GM23338 (cell line): ENCODE measurements around the gene OR5K2. TPM values are rescaled to one million over a fixed set of nuclear protein-coding genes. Genes with fewer than 3 reads are reported as not detected.

Experiments used
- ATAC-seq: fragments of 200-7000 bp; cut with Tn5 transposase; 3 replicates; pipeline ENCODE4 v1.9.1; 2020
- DNase-seq: peaks from one replicate; pipeline ENCODE4 v3.0.0-alpha.2; 2015; ENCODE audit warnings: low spot score
- H2AFZ ChIP-seq: fragments of 200-600 bp; sonication (generic); 2 replicates; pipeline ENCODE4 v1.8.0; 2016; ENCODE audit warnings: antibody characterized with exemption, mild to moderate bottlenecking, moderate library complexity
- H3F3A ChIP-seq: fragments of 200-600 bp; sonication (generic); replicated peaks from 2 replicates; pipeline ENCODE4 v1.8.0; 2017; ENCODE audit warnings: antibody characterized with exemption, mixed run types, low read depth
- H3K27ac ChIP-seq: fragments of 200-600 bp; sonication (generic); 2 replicates; pipeline ENCODE4 v1.6.1; 2016; ENCODE audit warnings: low read depth
- H3K27me3 ChIP-seq: fragments of 200-600 bp; sonication (generic); 2 replicates; pipeline ENCODE4 v1.8.0; 2016; ENCODE audit warnings: mild to moderate bottlenecking, mixed run types, moderate library complexity; ENCODE audit not compliant: insufficient read depth
- H3K36me3 ChIP-seq: fragments of 200-600 bp; sonication (generic); 2 replicates; pipeline ENCODE4 v1.8.0; 2016; ENCODE audit warnings: mild to moderate bottlenecking; ENCODE audit not compliant: insufficient read depth
- H3K4me1 ChIP-seq: fragments of 200-600 bp; sonication (generic); 2 replicates; pipeline ENCODE4 v1.8.0; 2016; ENCODE audit warnings: mild to moderate bottlenecking, moderate library complexity; ENCODE audit not compliant: insufficient read depth
- H3K4me2 ChIP-seq: fragments of 200-600 bp; sonication (generic); 2 replicates; pipeline ENCODE4 v1.7.1; 2017; ENCODE audit warnings: mixed run types
- H3K4me3 ChIP-seq: fragments of 200-600 bp; sonication (generic); 2 replicates; pipeline ENCODE4 v1.6.1; 2016; ENCODE audit warnings: mixed run types
- H3K79me2 ChIP-seq: fragments of 200-600 bp; sonication (generic); replicated peaks from 2 replicates; pipeline ENCODE4 v1.8.0; 2017; ENCODE audit warnings: mild to moderate bottlenecking; ENCODE audit not compliant: insufficient read depth
- H3K9me2 ChIP-seq: fragments of 200-600 bp; sonication (generic); 2 replicates; pipeline ENCODE4 v1.8.0; 2017; ENCODE audit not compliant: insufficient read depth
- H4K20me1 ChIP-seq: fragments of 200-600 bp; sonication (generic); replicated peaks from 2 replicates; pipeline ENCODE4 v1.8.0; 2017; ENCODE audit warnings: mild to moderate bottlenecking; ENCODE audit not compliant: insufficient read depth
- H3K27ac Mint-ChIP-seq: 2 replicates; pipeline ENCODE4 v1.8.0; 2020; ENCODE audit warnings: inconsistent platforms, mild to moderate bottlenecking, moderate library complexity, mixed read lengths
- H3K27me3 Mint-ChIP-seq: 3 replicates; pipeline ENCODE4 v1.8.0; 2022; ENCODE audit warnings: low read depth, mild to moderate bottlenecking, moderate library complexity, mixed read lengths, inconsistent platforms; ENCODE audit not compliant: insufficient read depth, poor library complexity
- H3K36me3 Mint-ChIP-seq: 3 replicates; pipeline ENCODE4 v1.8.0; 2021; ENCODE audit warnings: low read depth, mild to moderate bottlenecking, inconsistent platforms, moderate library complexity, mixed read lengths
- H3K4me1 Mint-ChIP-seq: 3 replicates; pipeline ENCODE4 v1.8.0; 2020; ENCODE audit warnings: mild to moderate bottlenecking, inconsistent platforms, mixed read lengths
- H3K4me3 Mint-ChIP-seq: 3 replicates; pipeline ENCODE4 v1.8.0; 2021; ENCODE audit warnings: moderate library complexity, mild to moderate bottlenecking, inconsistent platforms, mixed read lengths
- H3K9me3 Mint-ChIP-seq: 3 replicates; pipeline ENCODE4 v1.8.0; 2020; ENCODE audit warnings: moderate library complexity, mild to moderate bottlenecking, inconsistent platforms, mixed read lengths
- CREB1 ChIP-seq: fragments of 250-450 bp; sonication (Bioruptor Pico); IDR thresholded peaks from 2 replicates; pipeline ENCODE4 v1.5.0; 2020; ENCODE audit warnings: low read depth, mild to moderate bottlenecking, moderate library complexity
- CTCF ChIP-seq, 2 experiments: fragments of 200-600 bp in 1 of 2; sonication (generic) in 1 of 2; conservative IDR thresholded peaks; 2 replicates each; pipeline versions ENCODE4 v1.5.1 to v1.6.1; 2016 to 2017; ENCODE audit warnings: antibody characterized with exemption in 2 of 2, low read depth in 2 of 2, mild to moderate bottlenecking in 2 of 2, moderate library complexity in 1 of 2
- ETS1 ChIP-seq: IDR thresholded peaks from 2 replicates; pipeline ENCODE4 v1.6.1; 2016; ENCODE audit warnings: antibody characterized with exemption
- EZH2 ChIP-seq: fragments of 200-600 bp; sonication (generic); IDR thresholded peaks from one replicate; pipeline ENCODE4 v1.8.0; 2017; ENCODE audit warnings: antibody characterized with exemption, mild to moderate bottlenecking, low read depth; ENCODE audit not compliant: unreplicated experiment
- EZH2phosphoT487 ChIP-seq: fragments of 200-600 bp; sonication (generic); IDR thresholded peaks from one replicate; pipeline ENCODE4 v1.8.1; 2018; ENCODE audit warnings: antibody characterized with exemption; ENCODE audit not compliant: unreplicated experiment
- JUNB ChIP-seq: IDR thresholded peaks from one replicate; pipeline ENCODE4 v1.6.1; 2016; ENCODE audit warnings: antibody characterized with exemption; ENCODE audit not compliant: unreplicated experiment
- NANOG ChIP-seq: IDR thresholded peaks from 2 replicates; pipeline ENCODE4 v1.6.1; 2016; ENCODE audit warnings: antibody characterized with exemption, borderline replicate concordance
- POLR2AphosphoS5 ChIP-seq: IDR thresholded peaks from 2 replicates; pipeline ENCODE4 v1.6.1; 2016; ENCODE audit warnings: antibody characterized with exemption, low read depth
- REST ChIP-seq: IDR thresholded peaks from one replicate; pipeline ENCODE4 v1.6.1; 2018; ENCODE audit warnings: antibody characterized with exemption; ENCODE audit not compliant: unreplicated experiment
- STAT1 ChIP-seq: IDR thresholded peaks from one replicate; pipeline ENCODE4 v1.6.1; 2016; ENCODE audit warnings: antibody characterized with exemption; ENCODE audit not compliant: unreplicated experiment
- ZNF114 ChIP-seq: fragments of 250-450 bp; sonication (Bioruptor Pico); IDR thresholded peaks from 2 replicates; pipeline ENCODE4 v1.5.0; 2020; ENCODE audit warnings: mild to moderate bottlenecking, moderate library complexity
- ZNF331 ChIP-seq: fragments of 250-450 bp; sonication (Bioruptor Pico); IDR thresholded peaks from 2 replicates; pipeline ENCODE4 v1.5.0; 2020; ENCODE audit warnings: low read depth, mild to moderate bottlenecking, moderate library complexity
- ZNF462 ChIP-seq: fragments of 250-450 bp; sonication (Bioruptor Pico); IDR thresholded peaks from 2 replicates; pipeline ENCODE4 v1.5.0; 2020; ENCODE audit warnings: mild to moderate bottlenecking, moderate library complexity
- polyA plus RNA-seq: library from polyadenylated mRNA; unstranded; fragments of >200 nt; fragmentation: Nextera tagmentation; extraction: Ambion mirVana; gene quantifications from 2 replicates; pipeline ENCODE4 v1.2.1, GENCODE V29; 2016
- total RNA-seq: library from RNA; depleted of rRNA; stranded (reverse); fragments of >200 nt; shearing (Covaris generic); gene quantifications from 2 replicates; pipeline ENCODE4 v1.2.3, GENCODE V29; 2014

OR5K2 gene
- total and polyA plus RNA-seq, 2 experiments from 2014 or later: not detected

GRCh38 chr3:98529856-98530459 is 32.5 kb downstream of the OR5K2 start:
- Histone ChIP-seq H3K9me2 (no peaks in the 10 kb centered on the region), H2AFZ (no peak overlapping the region), H3K4me1 (no peaks in the 10 kb centered on the region), H3K27me3 (no peaks in the 10 kb centered on the region), H3F3A (no peaks in the 10 kb centered on the region), H3K4me2 (no peak overlapping the region), H3K36me3 (no peaks in the 10 kb centered on the region), H3K79me2 (no peaks in the 10 kb centered on the region), H3K27ac (no peak overlapping the region), H3K4me3 (no peak overlapping the region), H4K20me1 (no peaks in the 10 kb centered on the region)
- DNase-seq (no peak), ATAC-seq (no peak)
- Mint-ChIP-seq H3K4me1 (peaks cover 3% of the 10 kb centered on the region; the same call in 2 of the 3 replicates), H3K9me3 (no peaks in the 10 kb centered on the region), H3K27me3 (peaks cover 2% of the 10 kb centered on the region), H3K4me3 (no peak overlapping the region), H3K27ac (no peak overlapping the region), H3K36me3 (no peaks in the 10 kb centered on the region)
- no peak for TF ChIP-seq ZNF114
- TF ChIP-seq ZNF462 (CRISPR knock-in tag): no peak
- TF ChIP-seq NANOG: no peak
- no peak for TF ChIP-seq REST
- no peak for TF ChIP-seq ETS1
- TF ChIP-seq CTCF (conservative IDR thresholded peaks at IDR 0.05; ENCODE audit: low read depth in 2 of 2): no peak
- TF ChIP-seq JUNB: no peak
- TF ChIP-seq ZNF331: no peak
- TF ChIP-seq CREB1 (CRISPR knock-in tag): no peak
- no peak for TF ChIP-seq POLR2AphosphoS5
- TF ChIP-seq EZH2: no peak
- TF ChIP-seq EZH2phosphoT487: no peak
- no peak for TF ChIP-seq STAT1
